RWPE2 (cell line): ENCODE data around the gene ADGRD2.

Source experiments
- ATAC-seq: fragments of 200-7000 bp; cut with Tn5 transposase; 3 replicates; pipeline ENCODE4 v1.9.1; 2021; ENCODE audit warnings: low read depth
- DNase-seq: peaks from one replicate; pipeline ENCODE4 v3.0.0-alpha.2; 2020; ENCODE audit warnings: low spot score
- H3K27ac ChIP-seq: fragments of 450-650 bp; 2 replicates; pipeline ENCODE4 v1.5.1; 2017; ENCODE audit warnings: mild to moderate bottlenecking; ENCODE audit not compliant: poor library complexity, severe bottlenecking
- H3K27me3 ChIP-seq: fragments of 250-450 bp; sonication (Bioruptor Pico); 2 replicates; pipeline ENCODE4 v1.5.1; 2021; ENCODE audit warnings: mild to moderate bottlenecking, moderate library complexity; ENCODE audit not compliant: insufficient read depth, poor library complexity, severe bottlenecking
- H3K36me3 ChIP-seq: fragments of 250-450 bp; sonication (Bioruptor Pico); 2 replicates; pipeline ENCODE4 v1.5.1; 2020; ENCODE audit warnings: low read depth, mild to moderate bottlenecking, moderate library complexity
- H3K4me1 ChIP-seq: fragments of 250-450 bp; sonication (Bioruptor Pico); 2 replicates; pipeline ENCODE4 v1.5.1; 2021; ENCODE audit warnings: mild to moderate bottlenecking, moderate library complexity; ENCODE audit not compliant: insufficient read depth, poor library complexity, severe bottlenecking
- H3K4me3 ChIP-seq: fragments of 250-450 bp; sonication (Bioruptor Pico); 2 replicates; pipeline ENCODE4 v1.5.1; 2021; ENCODE audit warnings: mild to moderate bottlenecking, moderate library complexity; ENCODE audit not compliant: severe bottlenecking
- H3K9me3 ChIP-seq: fragments of 250-450 bp; sonication (Bioruptor Pico); 2 replicates; pipeline ENCODE4 v1.5.1; 2021; ENCODE audit warnings: mild to moderate bottlenecking, moderate library complexity; ENCODE audit not compliant: severe bottlenecking
- CTCF ChIP-seq: fragments of 450-650 bp; IDR thresholded peaks from one replicate; pipeline ENCODE4 v1.5.1; 2017; ENCODE audit warnings: mild to moderate bottlenecking, moderate library complexity; ENCODE audit not compliant: poor library complexity, severe bottlenecking

Gene ADGRD2

GRCh38 chr9:124527781-124528180 is 77.5 kb downstream of the ADGRD2 start:
- no peaks in the 10 kb centered on the region for H3K4me1 ChIP-seq
- DNase-seq (no peak), ATAC-seq (no peak)
- no peak for TF ChIP-seq CTCF
- no peaks in the 10 kb centered on the region for H3K27me3 ChIP-seq
- H3K27ac ChIP-seq, result no peak overlapping the region
- no peak overlapping the region for H3K4me3 ChIP-seq
- no peaks in the 10 kb centered on the region for H3K9me3 ChIP-seq
- no peaks in the 10 kb centered on the region for H3K36me3 ChIP-seq
